LoVo (cell line): Measurements from ENCODE around the gene ENPEP.
A peak's percentile ranks its signal among the peaks of the same experiment; 100 is the strongest.

Experiments
- DNase-seq: peaks from one replicate; pipeline ENCODE4 v3.0.0-alpha.2; 2016; ENCODE audit warnings: low spot score

The ENPEP gene

DNA sequence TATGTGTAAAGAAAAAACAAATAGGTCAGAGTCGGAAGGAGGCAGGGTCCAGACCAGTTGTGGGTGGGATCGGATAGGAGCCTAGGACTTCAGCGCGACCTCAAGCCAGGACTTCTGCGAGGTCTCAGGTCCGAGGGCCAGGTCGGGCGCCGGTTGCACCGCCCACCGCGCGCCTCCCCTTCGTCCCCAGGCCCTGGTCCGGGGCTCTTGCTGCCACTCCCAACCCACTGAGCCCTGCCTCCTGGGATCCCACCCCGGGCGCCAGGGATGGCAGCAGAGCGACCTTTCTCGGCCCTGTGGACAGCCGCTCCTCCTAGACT is 134.6 kb downstream of the ENPEP start:
- no peak for DNase-seq

DNA sequence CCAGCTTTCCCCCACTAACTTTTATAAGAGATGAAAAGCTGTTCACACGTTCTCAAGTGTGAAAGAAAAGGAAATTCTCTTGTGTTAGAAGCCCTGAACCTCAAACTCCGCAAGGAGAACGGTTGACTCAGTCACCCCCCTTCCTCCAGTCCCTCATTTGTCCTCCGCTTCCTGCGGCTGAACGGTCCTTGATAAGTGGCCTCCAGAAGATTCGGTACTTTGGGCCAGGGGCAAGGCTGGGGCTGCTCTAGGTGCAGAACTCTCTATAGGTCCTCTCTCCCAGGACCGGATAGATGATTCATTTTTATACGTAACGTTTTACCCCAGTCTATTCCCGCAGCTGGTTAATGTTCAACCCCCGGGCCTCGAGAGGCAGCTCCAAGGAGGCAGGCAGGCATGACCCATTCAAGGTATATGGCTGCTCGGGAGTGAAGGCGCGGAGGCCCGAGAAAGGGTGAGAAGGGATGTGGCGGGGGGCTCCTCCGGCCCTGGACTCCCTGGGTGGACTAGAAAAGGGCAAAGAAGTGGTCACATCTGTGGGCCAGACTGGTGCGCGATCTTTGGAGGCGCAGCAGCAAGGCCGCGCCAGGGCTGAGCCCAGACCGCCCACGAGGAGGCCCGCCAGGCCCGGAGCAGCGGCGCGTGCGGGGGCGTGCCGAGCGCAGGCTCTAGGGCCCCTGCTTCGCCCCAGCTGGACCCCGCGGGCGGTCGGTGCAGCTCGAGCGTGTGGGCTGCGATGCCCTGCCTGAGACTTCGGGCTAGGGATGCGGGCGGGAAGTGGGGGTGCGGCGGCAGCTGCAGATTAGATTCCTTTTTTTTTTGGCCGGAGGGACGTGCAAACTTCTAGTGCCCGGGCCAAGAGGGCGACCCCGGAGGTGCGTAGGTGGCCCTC is 135.2 kb downstream of the ENPEP start:
- peak; percentile 73 for DNase-seq

DNA sequence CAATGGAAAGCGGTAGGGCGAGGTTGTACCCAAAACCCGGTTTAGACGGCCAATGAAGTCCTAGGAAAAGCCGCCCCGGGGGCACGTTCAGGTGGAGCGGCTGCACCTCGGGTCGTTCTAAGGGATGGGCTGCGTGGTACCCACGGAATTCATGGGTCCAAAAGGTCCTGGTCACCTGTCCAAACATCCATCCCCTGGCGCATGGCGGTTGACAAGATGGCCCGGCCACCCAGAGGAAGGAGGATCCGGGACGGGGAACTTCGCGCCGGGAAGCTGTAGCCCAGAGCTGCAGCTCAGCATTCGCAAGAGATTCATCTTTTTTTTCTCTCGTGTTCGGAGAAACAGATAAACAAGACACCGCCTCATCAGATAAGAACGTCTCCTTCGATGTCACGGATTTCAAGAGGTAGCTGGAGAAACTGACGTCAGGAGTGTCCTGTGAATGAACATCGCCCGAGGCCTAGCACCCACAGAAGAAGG is 136.1 kb downstream of the ENPEP start:
- no peak for DNase-seq

DNA sequence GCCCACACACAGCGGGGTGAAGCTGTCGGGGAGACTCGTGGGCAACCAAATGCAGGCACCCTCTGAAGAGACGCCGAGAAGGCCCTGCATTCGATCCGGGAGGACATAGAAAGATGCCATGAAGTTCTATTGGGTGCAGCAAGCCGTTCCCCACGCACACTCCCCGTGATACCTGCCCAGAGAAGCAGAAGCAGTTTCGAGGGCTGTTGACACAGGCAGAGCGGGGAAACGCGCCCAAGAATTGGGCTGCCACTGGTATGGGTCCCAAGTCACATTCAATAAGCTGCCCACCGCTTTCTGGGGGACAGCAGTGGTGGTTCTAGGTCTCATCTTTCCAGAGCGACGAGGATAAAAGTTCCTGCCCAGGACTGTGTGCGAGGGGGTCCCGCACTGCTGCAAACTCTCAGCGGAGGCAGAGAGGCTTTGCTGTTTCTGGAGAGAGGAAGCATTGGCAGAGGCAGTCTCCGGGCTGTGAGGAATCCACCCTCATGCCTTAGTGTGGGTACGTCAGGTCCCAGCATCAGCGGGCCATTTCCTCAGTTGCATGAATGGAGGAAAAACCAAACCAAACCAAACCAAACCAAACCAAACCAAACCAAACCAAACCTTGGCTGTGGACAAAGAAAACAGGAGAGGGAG is 136.8 kb downstream of the ENPEP start:
- no peak for DNase-seq

DNA sequence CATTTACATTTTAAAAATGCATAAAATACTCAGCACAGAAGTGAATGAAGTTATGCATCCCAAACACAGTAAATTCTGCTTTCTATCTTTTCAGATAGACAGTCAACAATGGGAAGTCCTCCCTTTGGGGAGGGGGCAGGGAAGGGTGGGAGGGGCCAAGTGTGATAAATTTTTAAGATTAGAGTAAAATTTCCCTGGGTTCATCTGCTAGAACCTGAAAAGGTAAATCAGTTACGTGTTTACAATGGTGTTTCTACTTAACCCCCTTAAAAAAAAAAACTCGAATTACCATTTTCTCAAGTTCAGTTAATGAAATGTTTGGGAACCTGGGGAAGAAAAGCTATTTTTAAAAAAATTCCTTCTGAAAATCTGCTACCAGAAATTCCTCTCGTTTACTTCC is 137.8 kb downstream of the ENPEP start:
- DNase-seq = no peak

DNA sequence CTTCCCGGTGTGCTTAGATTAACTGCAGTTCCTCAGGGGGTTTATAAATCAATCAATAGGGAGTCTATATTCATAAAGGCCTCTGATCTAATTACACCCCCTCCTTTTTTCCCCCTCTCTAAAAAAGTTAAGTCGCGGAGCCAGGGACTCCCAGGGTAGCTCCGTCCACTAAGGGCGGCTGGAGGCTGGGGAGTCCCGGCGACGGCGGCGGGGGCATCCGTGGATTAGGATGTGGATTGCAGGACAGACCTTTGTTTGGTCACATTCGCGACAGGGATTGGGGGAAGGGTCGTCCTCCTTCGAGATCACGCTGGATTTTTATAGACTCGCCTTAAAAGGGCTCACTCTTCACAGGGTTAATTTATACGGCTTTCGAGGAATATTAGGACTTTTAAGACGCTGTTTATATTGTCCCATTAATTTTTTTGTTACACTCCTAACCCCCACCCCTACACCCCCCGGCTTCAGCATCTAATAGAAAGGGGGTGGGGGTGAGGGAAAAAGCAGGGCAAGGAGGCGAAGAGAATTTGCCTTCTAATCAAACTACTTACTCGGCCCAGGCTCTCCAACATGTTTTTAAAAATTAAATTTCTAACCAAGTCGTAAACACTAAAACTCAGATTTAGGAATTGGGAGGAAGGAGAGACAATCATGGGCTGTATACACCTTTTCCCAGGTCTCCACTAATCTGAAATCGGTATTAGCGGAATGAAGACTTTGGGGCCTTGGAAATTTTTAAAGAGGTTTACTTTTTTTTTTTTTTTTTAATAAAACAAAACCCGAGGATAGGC is 138.4 kb downstream of the ENPEP start:
- no peak for DNase-seq
